GM18498 (cell line): ENCODE data around the gene CEBPB.
"Not testable (repeated sequence)": the region's sequence is repeated elsewhere in the genome, so short reads cannot be mapped to it uniquely, and the experiment has no call there.

Experiments
- ATAC-seq: cut with Tn5 transposase; IDR thresholded peaks from one replicate; pipeline ENCODE4 v1.9.1; 2021; ENCODE audit warnings: mild to moderate bottlenecking, moderate library complexity; ENCODE audit not compliant: unreplicated experiment

Gene CEBPB

GRCh38 chr20:50169329-50169823 is 21.3 kb upstream of the CEBPB start:
- ATAC-seq = no peak

- no peak for ATAC-seq
Observed at GRCh38 chr20:50170549-50171220, 19.9 kb upstream of the CEBPB start.

GRCh38 chr20:50172347-50173013 is 18.1 kb upstream of the CEBPB start:
- ATAC-seq = no peak

- ATAC-seq = no peak
Observed at GRCh38 chr20:50174456-50174855, 16.2 kb upstream of the CEBPB start.

GRCh38 chr20:50175938-50176933 is 14.4 kb upstream of the CEBPB start:
- no peak for ATAC-seq

GRCh38 chr20:50178672-50179071 is 12.0 kb upstream of the CEBPB start:
- not testable (repeated sequence) for ATAC-seq

GRCh38 chr20:50181344-50181743 is 9.3 kb upstream of the CEBPB start:
- ATAC-seq = no peak

GRCh38 chr20:50182346-50182745 is 8.3 kb upstream of the CEBPB start:
- ATAC-seq = no peak

GRCh38 chr20:50185426-50185825 is 5.2 kb upstream of the CEBPB start:
- ATAC-seq = no peak

- no peak for ATAC-seq
Observed at GRCh38 chr20:50186151-50186885, 4.3 kb upstream of the CEBPB start.

- ATAC-seq = no peak
Observed at GRCh38 chr20:50186987-50187402, 3.6 kb upstream of the CEBPB start.

- no peak for ATAC-seq
Observed at GRCh38 chr20:50187403-50188051, 3.1 kb upstream of the CEBPB start.

GRCh38 chr20:50188287-50188688 is 2.3 kb upstream of the CEBPB start:
- no peak for ATAC-seq

GRCh38 chr20:50188879-50189680 is 1.6 kb upstream of the CEBPB start:
- no peak for ATAC-seq

- no peak for ATAC-seq
Observed at GRCh38 chr20:50189681-50190250, 864 bp upstream of the CEBPB start.

- peak; percentile 30 for ATAC-seq
Observed at GRCh38 chr20:50191065-50191543, 474 bp downstream of the CEBPB start.

GRCh38 chr20:50191544-50192363 is 1.1 kb downstream of the CEBPB start:
- ATAC-seq = peak; percentile 40
